Ramos (cell line): Measurements from ENCODE around the gene PNCK.
"Not testable (repeated sequence)": the region's sequence is repeated elsewhere in the genome, so short reads cannot be mapped to it uniquely, and the experiment has no call there.

Experiments
- in situ Hi-C: fragments of 300-500 bp; cut with MboI; formaldehyde crosslinking; loops from one replicate; pipeline ENCODE4 v1.14.3; 2022; ENCODE audit warnings: low sequenced_read_pairs; ENCODE audit not compliant: unreplicated experiment

The PNCK gene

GRCh38 chrX:153699784-153700371, 26.3 kb upstream of the PNCK start:
- in situ Hi-C loops, result not testable (repeated sequence)

- in situ Hi-C loops, result not testable (repeated sequence)
Measured at GRCh38 chrX:153699210-153699783, 25.7 kb upstream of the PNCK start.

GRCh38 chrX:153697924-153698865, 24.6 kb upstream of the PNCK start:
- in situ Hi-C loops, result no loop called here

- in situ Hi-C loops, result not testable (repeated sequence)
Measured at GRCh38 chrX:153696986-153697722, 23.5 kb upstream of the PNCK start.

- in situ Hi-C loops, result not testable (repeated sequence)
Measured at GRCh38 chrX:153696538-153696937, 22.9 kb upstream of the PNCK start.

- in situ Hi-C loops, result no loop called here
Measured at GRCh38 chrX:153696100-153696499, 22.5 kb upstream of the PNCK start.

GRCh38 chrX:153694687-153695270, 21.2 kb upstream of the PNCK start:
- in situ Hi-C loops, result no loop called here

GRCh38 chrX:153694256-153694655, 20.6 kb upstream of the PNCK start:
- in situ Hi-C loops, result not testable (repeated sequence)

- in situ Hi-C loops, result no loop called here
Measured at GRCh38 chrX:153693216-153694086, 19.8 kb upstream of the PNCK start.

GRCh38 chrX:153692611-153693156, 19.1 kb upstream of the PNCK start:
- in situ Hi-C loops, result no loop called here

- in situ Hi-C loops, result no loop called here
Measured at GRCh38 chrX:153692003-153692402, 18.4 kb upstream of the PNCK start.

- in situ Hi-C loops, result not testable (repeated sequence)
Measured at GRCh38 chrX:153691032-153691827, 17.6 kb upstream of the PNCK start.

- in situ Hi-C loops, result no loop called here
Measured at GRCh38 chrX:153690466-153690865, 16.9 kb upstream of the PNCK start.

GRCh38 chrX:153689654-153690465, 16.2 kb upstream of the PNCK start:
- in situ Hi-C loops, result no loop called here

- in situ Hi-C loops, result no loop called here
Measured at GRCh38 chrX:153688911-153689590, 15.4 kb upstream of the PNCK start.

GRCh38 chrX:153688506-153688905, 14.9 kb upstream of the PNCK start:
- in situ Hi-C loops, result no loop called here

- in situ Hi-C loops, result no loop called here
Measured at GRCh38 chrX:153688071-153688470, 14.5 kb upstream of the PNCK start.
